Activated T-cell treated with anti-CD3 and anti-CD28 coated beads, Interleukin-2, amount 50 U/mL, for 1 hour (primary cell): Measurements from ENCODE around the gene ELAC1.
A peak's percentile ranks its signal among the peaks of the same experiment; 100 is the strongest.

Experiments used
- DNase-seq: peaks from one replicate; pipeline ENCODE4 v3.0.0-alpha.2; 2020

Gene ELAC1

GRCh38 chr18:51021226-51021965 lies 53.6 kb downstream of the ELAC1 start:
- DNase-seq, result no peak

GRCh38 chr18:51025512-51025911 lies 57.7 kb downstream of the ELAC1 start:
- DNase-seq, result no peak

- no peak for DNase-seq
Measured at GRCh38 chr18:51028201-51028805, 60.5 kb downstream of the ELAC1 start.

- no peak for DNase-seq
Measured at GRCh38 chr18:51029378-51029693, 61.5 kb downstream of the ELAC1 start.

GRCh38 chr18:51029694-51030536 lies 62.1 kb downstream of the ELAC1 start, which contains the start of gene SMAD4:
SMAD4 (plus strand) TSS chr18:51030213; CDS start chr18:51047047, 16,834 bp downstream.
- peak; percentile 98 for DNase-seq

- peak; percentile 76 for DNase-seq
Measured at GRCh38 chr18:51030537-51031258, 62.9 kb downstream of the ELAC1 start.

- no peak for DNase-seq
Measured at GRCh38 chr18:51032193-51032592, 64.4 kb downstream of the ELAC1 start.

- DNase-seq, result no peak
Measured at GRCh38 chr18:51037230-51037629, 69.4 kb downstream of the ELAC1 start.
